ENCODE results near the gene TOMM34. TPM values are rescaled to one million over a fixed set of nuclear protein-coding genes. Genes with fewer than 3 reads are reported as not detected.

TOMM34 gene
- polyA plus RNA-seq, 1 donor from 2014 or later, result 10.0 TPM

DNA sequence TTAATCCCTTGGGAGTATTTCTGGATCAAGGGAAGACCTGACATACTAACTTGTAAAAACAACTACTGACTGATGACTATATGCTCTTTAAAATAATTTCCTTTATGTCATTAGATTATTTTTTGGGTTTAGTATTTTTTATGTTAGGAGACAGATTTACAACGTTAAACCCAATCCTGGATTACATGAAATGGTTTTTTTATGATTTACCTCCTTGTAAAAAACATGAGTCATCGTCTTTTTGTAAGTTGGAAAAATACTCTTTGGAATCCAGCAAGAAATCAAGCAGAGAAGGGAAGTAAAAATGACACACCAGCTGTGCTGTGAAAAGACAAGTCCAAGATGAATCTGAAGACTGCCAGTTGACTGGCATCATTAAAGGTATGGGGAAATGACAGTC is 12.9 kb upstream of the TOMM34 start:
- Histone ChIP-seq H3K9me2 (ENCODE audit: insufficient read depth, low read length) (no peaks in the 10 kb centered on the region), H3K27ac (ENCODE audit: low read length) (no peak overlapping the region), H3K4me2 (ENCODE audit: low read length) (no peak overlapping the region), H3K9ac (ENCODE audit: low read length) (no peak overlapping the region), H3K27me3 (ENCODE audit: insufficient read depth, low read depth, low read length) (no peaks in the 10 kb centered on the region), H2AFZ (ENCODE audit: low read depth, low read length) (no peak overlapping the region), H3K4me3 (ENCODE audit: low read length) (no peak overlapping the region), H3K9me3 (ENCODE audit: low read length) (no peaks in the 10 kb centered on the region), H3K79me2 (replicated peaks; ENCODE audit: insufficient read depth, low read length) (peaks cover 17% of the 10 kb centered on the region), H3F3A (ENCODE audit: insufficient read depth, low read length, poor library complexity, severe bottlenecking) (no peaks in the 10 kb centered on the region), H3K36me3 (ENCODE audit: insufficient read depth, low read length) (peaks cover 6% of the 10 kb centered on the region), H4K20me1 (ENCODE audit: insufficient read depth) (no peaks in the 10 kb centered on the region)
- TF ChIP-seq EZH2 (IDR thresholded peaks at IDR 0.05; ENCODE audit: borderline replicate concordance, insufficient read depth, low read length, poor library complexity, severe bottlenecking), result no peak
- TF ChIP-seq, protein P1, sequence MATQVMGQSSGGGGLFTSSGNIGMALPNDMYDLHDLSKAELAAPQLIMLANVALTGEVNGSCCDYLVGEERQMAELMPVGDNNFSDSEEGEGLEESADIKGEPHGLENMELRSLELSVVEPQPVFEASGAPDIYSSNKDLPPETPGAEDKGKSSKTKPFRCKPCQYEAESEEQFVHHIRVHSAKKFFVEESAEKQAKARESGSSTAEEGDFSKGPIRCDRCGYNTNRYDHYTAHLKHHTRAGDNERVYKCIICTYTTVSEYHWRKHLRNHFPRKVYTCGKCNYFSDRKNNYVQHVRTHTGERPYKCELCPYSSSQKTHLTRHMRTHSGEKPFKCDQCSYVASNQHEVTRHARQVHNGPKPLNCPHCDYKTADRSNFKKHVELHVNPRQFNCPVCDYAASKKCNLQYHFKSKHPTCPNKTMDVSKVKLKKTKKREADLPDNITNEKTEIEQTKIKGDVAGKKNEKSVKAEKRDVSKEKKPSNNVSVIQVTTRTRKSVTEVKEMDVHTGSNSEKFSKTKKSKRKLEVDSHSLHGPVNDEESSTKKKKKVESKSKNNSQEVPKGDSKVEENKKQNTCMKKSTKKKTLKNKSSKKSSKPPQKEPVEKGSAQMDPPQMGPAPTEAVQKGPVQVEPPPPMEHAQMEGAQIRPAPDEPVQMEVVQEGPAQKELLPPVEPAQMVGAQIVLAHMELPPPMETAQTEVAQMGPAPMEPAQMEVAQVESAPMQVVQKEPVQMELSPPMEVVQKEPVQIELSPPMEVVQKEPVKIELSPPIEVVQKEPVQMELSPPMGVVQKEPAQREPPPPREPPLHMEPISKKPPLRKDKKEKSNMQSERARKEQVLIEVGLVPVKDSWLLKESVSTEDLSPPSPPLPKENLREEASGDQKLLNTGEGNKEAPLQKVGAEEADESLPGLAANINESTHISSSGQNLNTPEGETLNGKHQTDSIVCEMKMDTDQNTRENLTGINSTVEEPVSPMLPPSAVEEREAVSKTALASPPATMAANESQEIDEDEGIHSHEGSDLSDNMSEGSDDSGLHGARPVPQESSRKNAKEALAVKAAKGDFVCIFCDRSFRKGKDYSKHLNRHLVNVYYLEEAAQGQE (IDR thresholded peaks at IDR 0.05; ENCODE audit: borderline replicate concordance), result no peak
- no peak for TF ChIP-seq POLR2AphosphoS5 (IDR thresholded peaks at IDR 0.05)
- TF ChIP-seq SMC3 (conservative IDR thresholded peaks at IDR 0.05; ENCODE audit: poor library complexity), result no peak
- TF ChIP-seq EP300 (conservative IDR thresholded peaks at IDR 0.05; ENCODE audit: poor library complexity, severe bottlenecking), result no peak
- no peak for TF ChIP-seq TAF1 (IDR thresholded peaks at IDR 0.05; ENCODE audit: low read depth)
- no peak for TF ChIP-seq RAD21 (conservative IDR thresholded peaks at IDR 0.05)
- TF ChIP-seq MXI1 (conservative IDR thresholded peaks at IDR 0.05; ENCODE audit: poor library complexity, severe bottlenecking), result no peak
- TF ChIP-seq, protein P2, sequence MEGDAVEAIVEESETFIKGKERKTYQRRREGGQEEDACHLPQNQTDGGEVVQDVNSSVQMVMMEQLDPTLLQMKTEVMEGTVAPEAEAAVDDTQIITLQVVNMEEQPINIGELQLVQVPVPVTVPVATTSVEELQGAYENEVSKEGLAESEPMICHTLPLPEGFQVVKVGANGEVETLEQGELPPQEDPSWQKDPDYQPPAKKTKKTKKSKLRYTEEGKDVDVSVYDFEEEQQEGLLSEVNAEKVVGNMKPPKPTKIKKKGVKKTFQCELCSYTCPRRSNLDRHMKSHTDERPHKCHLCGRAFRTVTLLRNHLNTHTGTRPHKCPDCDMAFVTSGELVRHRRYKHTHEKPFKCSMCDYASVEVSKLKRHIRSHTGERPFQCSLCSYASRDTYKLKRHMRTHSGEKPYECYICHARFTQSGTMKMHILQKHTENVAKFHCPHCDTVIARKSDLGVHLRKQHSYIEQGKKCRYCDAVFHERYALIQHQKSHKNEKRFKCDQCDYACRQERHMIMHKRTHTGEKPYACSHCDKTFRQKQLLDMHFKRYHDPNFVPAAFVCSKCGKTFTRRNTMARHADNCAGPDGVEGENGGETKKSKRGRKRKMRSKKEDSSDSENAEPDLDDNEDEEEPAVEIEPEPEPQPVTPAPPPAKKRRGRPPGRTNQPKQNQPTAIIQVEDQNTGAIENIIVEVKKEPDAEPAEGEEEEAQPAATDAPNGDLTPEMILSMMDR (IDR thresholded peaks at IDR 0.05; ENCODE audit: poor library complexity, severe bottlenecking), result no peak

GRCh38 chr20:44970243-44970757 is 10.1 kb upstream of the TOMM34 start:
- H3K9me3 ChIP-seq (ENCODE audit: low read length), result no peaks in the 10 kb centered on the region
- peaks cover 32% of the 10 kb centered on the region for H3K79me2 ChIP-seq (replicated peaks; ENCODE audit: insufficient read depth, low read length)
- H2AFZ ChIP-seq (ENCODE audit: low read depth, low read length), result no peak overlapping the region
- no peaks in the 10 kb centered on the region for H4K20me1 ChIP-seq (ENCODE audit: insufficient read depth)
- no peak overlapping the region for H3K4me3 ChIP-seq (ENCODE audit: low read length)
- H3K27me3 ChIP-seq (ENCODE audit: insufficient read depth, low read depth, low read length), result no peaks in the 10 kb centered on the region
- H3K36me3 ChIP-seq (ENCODE audit: insufficient read depth, low read length), result peaks cover 6% of the 10 kb centered on the region
- no peaks in the 10 kb centered on the region for H3F3A ChIP-seq (ENCODE audit: insufficient read depth, low read length, poor library complexity, severe bottlenecking)
- TF ChIP-seq TAF1 (IDR thresholded peaks at IDR 0.05; ENCODE audit: low read depth) (no peak), POLR2AphosphoS5 (IDR thresholded peaks at IDR 0.05) (no peak), RAD21 (conservative IDR thresholded peaks at IDR 0.05) (no peak), MXI1 (conservative IDR thresholded peaks at IDR 0.05; ENCODE audit: poor library complexity, severe bottlenecking) (no peak), EZH2 (IDR thresholded peaks at IDR 0.05; ENCODE audit: borderline replicate concordance, insufficient read depth, low read length, poor library complexity, severe bottlenecking) (no peak), EP300 (conservative IDR thresholded peaks at IDR 0.05; ENCODE audit: poor library complexity, severe bottlenecking) (no peak), SMC3 (conservative IDR thresholded peaks at IDR 0.05; ENCODE audit: poor library complexity) (no peak)
- TF ChIP-seq, protein P2 (IDR thresholded peaks at IDR 0.05; ENCODE audit: poor library complexity, severe bottlenecking), result no peak
- H3K9me2 ChIP-seq (ENCODE audit: insufficient read depth, low read length), result no peaks in the 10 kb centered on the region
- no peak overlapping the region for H3K4me2 ChIP-seq (ENCODE audit: low read length)
- H3K27ac ChIP-seq (ENCODE audit: low read length), result no peak overlapping the region
- no peak overlapping the region for H3K9ac ChIP-seq (ENCODE audit: low read length)
